ENCODE data around the gene SGSM2. TPM values are rescaled to one million over a fixed set of nuclear protein-coding genes. Genes with fewer than 3 reads are reported as not detected.

The SGSM2 gene
- total and polyA plus RNA-seq, 2 of the 8 experiments (the other 6 are each of a cell fraction or from before 2014, with no cell fraction given): 44.5 to 77.7 TPM

DNA sequence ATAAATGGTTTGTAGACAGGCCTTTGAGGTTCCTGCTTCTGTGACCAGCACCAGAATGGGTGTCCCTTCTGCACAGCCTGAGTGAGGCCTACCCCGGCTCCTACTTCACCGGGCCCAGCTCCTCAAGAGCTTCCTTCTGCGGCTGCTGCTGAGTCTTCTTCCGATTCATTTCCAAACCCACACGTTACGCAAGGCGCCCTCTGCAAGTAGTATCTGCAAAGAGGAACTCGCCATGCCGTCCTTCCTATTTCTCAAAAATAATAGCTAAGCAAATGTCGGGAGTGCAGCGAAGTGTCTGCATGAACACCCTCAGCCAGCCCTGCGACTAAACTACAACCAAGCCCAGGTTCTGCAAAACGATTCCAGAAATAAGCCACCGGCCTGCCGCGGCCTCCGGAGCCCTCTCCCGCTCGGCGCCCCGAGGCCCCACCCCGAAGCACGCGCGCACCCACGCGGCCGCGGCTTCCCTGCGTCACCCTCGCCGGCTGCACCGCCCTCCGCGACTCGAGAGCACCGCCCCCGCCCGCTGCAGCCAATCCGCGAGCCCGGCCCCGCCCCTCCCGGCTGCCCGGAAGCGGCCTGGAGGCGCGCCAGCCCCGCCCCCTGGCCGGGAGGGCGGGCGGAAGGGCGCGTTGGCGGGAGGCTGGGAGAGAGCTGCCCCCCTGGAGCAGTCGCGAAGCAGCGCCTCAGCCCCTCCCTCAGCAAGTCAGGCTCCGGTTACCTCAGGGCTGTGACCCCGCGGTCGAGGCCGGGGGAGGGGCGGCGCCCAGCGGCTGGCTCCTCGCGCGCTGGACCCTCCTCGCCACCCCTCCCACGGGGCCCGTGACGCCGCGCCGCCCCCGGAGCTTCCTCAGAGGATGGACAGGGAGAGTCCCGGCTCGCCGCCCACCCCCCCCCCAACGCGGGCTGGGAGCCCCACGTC is 55.2 kb downstream of the SGSM2 start (continued):
- TF ChIP-seq RXRA (IDR thresholded peaks at IDR 0.05; ENCODE audit: insufficient read depth, low read depth, low read length) (peak; percentile 89; the same call in 1 of the 2 replicates), BACH1 (IDR thresholded peaks at IDR 0.05; ENCODE audit: low read length) (peak; percentile 57; the same call in 1 of the 2 replicates), EGR1 (IDR thresholded peaks at IDR 0.05; ENCODE audit: borderline replicate concordance, low read depth, low read length) (peak; percentile 19; the same call in 1 of the 2 replicates), SP4 (IDR thresholded peaks at IDR 0.05; ENCODE audit: low read length) (no peak)

All from H1 (cell line).